Measurements from ENCODE around the gene SMARCC1.

The SMARCC1 gene

DNA sequence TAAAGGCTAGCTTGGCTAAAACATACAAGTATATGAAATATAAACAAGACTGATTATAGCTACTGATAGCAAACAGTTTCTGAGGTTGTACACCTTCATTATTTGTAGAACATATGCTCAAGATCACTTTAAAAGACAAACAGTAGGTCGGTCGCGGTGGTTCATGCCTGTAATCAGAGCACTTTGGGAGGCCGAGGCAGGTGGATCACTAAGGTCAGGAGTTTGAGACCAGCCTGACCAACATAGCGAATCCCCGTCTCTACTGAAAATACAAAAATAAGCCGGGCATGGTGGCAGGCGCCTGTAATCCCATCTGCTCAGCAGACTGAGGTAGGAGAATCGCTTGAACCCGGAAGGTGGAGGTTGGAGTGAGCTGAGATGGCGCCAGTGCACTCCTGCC lies 80.3 kb downstream of the SMARCC1 start:
- DNase-seq (ENCODE audit: low read depth), result no peak

DNA sequence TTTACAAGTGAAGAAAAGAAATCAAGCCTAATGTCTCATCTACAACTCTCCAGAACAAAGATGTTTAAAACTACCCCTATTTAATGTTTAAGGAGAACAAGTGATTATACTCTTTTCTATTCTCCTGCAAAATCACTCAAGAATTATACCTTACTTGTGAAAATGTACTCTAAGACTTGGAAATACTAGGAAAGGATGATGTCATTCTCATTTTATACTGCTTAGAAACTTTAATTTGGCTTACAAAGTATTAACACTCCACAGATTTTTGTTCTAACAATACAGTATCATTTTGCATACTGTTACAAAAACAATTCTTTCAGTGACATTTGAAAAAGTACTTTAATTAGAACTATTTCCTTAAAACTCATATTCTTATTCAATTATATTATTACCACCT lies 89.5 kb downstream of the SMARCC1 start:
- no peak for DNase-seq (ENCODE audit: low read depth)

DNA sequence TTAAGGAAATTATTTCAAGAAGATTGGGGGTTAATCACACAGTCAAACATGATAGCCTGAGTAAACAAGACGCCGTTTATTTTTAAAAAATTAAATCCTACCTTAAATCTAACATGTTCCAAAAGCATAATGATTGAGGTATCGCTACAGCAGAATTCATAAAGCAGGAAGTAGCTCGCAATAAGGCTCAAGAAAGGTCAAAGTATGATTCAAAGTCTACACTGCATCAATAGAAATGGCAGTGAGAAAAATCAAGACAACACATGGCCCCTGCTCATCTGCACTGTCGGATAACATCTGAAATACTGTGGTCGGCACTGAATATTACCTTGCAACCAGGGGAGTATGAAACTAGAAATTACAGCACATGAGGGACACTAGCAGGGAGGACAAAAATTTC lies 93.2 kb downstream of the SMARCC1 start:
- no peak for DNase-seq (ENCODE audit: low read depth)

DNA sequence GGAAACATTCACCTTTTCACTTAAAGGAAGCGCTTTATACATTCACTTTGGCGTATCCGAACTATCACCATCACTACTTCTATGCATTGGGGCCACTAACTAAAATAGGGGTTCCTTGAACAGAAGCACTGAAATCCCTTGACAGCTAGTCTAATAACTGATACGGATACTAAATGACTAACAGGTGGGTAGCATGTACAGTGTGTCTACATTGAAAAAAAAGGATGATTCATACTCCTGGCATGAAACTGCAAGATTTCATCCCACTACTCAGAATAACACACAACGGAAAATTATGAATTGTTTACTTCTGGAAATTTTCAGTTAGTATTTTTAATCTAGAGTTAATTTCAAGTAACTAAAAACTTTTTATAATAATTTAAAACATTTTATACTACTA lies 96.7 kb downstream of the SMARCC1 start:
- DNase-seq (ENCODE audit: low read depth), result no peak

DNA sequence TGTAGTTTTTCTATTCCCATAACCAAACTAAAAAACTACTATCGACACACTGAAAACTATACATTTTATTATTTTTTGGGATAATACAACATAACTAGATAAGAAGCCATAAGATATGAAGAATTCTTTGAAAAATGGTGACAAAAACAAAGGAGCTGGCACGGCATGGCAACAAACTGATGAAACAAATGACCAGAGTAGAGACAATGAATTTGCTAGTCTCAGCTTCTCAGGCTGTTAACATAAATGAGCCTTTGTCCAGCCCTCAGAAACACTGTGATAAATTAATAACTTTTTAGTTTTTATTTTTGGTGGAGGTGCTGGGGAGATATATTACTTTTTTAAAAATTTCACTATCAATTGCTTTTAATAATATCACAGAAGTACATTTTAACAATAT lies 100.7 kb downstream of the SMARCC1 start:
- no peak for DNase-seq (ENCODE audit: low read depth)

DNA sequence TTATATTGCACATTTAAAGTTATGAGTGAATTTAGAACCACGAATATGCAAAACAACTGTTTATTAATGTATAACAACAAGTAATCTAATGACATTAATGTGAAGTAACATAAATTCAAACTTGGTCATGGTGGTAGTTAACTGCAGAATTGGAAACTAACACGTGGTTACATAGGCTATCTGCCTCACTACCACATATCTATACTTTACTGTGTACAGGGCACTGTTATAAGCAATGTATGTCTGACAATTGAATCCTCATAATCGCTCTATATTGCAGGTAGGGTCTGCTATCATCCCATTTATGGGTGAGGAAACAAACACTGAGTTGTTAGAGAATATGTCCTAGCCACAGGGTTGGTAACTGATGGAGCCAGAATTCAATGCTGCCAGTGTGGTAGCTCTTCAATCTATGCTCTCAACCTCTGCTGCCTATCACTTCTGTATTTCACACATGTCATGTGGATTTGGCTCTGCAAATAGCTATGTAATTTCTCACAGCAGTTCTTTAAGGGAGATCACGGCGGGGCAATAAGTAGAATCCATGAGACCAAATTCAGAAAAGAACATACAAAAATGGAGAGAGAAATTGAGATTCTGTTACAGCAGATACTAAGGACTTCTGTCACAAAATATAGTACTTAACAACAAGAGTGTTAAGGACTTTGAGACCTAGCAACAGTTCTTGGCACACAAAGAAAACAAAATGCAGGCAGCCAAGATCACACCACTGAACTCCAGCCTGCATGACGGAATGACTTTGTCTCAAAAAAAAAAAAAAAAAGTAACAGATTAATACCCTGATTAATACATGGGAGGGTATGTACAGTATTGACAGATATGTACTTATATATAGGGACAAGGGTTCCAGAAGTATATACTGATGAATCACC lies 103.0 kb downstream of the SMARCC1 start:
- DNase-seq (ENCODE audit: low read depth), result no peak

DNA sequence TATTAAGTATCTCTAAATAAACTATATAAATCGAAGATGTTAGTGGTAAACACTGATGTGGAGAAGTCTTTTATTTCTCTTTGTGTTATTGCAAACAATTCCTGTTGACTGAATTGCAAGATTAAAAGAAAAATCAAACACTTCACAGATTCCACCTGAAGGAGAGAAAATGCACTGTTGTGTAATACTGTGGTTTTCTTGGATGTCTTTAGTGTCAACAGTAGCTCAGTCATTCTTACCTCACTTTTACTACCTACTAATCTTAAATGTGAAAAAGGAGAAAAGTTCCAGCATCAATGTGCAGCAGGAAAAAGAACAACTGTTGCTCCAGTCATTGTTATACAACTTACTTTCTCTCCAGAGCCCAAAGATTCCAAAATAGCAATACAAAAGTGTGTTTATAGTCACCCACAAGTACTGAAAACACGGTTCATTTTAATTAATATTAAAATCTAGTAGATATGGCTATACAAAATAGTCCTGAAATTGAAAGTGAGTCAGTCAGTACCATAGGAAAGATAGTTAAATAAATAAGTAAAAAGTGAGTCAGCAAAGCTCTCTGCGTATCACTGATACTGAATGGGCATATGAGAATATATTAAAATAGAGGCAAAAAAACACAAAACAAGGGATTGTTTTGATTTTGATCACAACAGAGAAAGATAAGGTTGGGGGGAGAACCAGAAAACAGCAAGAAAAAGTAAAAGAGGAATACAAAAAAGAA lies 112.5 kb downstream of the SMARCC1 start:
- no peak for DNase-seq (ENCODE audit: low read depth)

DNA sequence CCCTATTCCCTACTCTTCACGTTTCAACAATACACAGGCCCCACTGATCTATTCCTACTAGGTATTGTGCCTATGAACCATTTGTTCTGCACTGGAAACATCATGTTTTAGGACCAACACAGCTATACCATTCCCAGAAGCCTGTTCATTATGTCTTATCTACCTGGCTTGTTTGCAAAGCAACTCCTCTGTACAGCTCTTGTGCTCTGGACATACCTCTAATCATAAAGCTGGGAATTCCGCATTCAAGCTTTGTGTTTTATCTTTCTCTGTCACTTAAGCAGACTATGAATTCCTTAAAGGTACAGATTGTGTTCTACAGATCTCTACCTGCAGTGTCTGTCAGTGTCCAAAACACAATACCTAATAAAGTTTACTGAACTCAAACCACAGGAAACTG lies 115.6 kb downstream of the SMARCC1 start:
- no peak for DNase-seq (ENCODE audit: low read depth)

DNA sequence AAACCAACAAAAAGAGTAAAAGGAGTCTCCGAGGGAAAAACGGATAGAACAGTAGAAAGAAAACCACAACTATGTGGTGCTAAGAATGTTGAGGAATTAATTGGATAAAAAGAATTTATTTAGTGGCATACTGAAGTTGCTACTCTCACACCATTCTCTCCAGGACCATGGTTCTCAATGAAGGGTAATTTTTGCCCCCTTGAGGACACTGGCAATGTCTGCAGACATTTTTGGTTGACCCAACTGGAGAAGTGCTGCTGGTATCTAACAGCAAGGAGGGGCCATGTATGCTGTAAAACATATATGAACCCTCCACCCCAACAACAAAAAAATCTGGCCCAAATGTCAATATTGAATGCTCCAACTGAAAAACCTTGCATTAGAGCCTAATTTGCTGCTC lies 117.2 kb downstream of the SMARCC1 start:
- no peak for DNase-seq (ENCODE audit: low read depth)

DNA sequence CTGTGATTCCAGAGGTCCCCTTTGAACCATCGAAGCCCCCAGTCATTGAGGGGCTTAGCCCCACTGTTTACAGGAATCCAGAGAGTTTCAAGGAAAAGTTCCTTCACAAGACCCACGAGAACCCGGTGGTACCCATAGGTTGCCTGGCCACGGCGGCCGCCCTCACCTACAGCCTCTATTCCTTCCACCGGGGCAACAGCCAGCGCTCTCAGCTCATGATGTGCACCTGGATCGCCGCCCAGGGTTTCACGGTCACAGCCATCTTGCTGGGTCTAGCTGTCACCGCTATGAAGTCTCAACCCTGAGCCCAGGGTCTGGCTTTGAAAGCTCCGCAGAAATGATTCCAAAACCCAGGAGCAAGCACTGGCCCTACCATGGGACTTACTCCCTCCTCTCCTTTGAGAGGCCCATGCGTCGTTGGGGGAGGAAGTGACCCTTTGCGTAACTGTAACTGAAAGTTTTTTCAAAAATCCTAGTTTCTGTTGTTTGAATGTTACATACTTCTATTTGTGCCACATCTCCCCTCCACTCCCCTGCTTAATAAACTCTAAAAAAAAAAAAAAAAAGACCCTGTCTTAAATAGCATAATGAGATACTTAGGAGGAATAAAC lies 118.0 kb downstream of the SMARCC1 start:
- no peak for DNase-seq (ENCODE audit: low read depth)

DNA sequence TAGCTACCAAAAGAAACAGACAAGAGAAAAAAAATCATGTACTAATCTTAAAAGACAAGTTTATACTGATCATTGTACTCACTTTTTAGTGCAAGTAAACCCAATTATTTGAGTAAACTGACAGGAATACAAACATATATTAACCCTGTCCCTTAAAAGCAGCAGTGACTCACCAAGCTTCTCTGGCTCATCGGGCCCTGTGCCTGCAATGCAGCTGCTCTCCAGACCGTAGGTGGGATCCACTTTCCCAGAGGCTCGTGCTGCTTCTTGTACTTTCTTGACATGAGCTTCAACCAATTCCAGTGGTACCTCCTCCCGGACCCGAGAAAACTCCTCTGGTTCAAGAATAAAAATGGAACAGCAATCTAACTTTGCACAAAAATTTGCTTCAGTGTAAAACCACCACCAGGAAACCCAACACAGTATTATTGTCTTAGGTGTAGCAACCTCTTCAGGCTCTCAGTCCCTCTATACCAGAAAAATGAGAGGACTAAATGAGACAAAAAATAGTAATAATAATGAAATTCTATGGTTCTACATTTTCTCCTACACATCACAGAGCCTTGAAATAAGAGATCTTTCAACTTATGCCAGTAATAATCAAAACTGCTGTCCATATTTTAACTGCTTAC lies 120.5 kb downstream of the SMARCC1 start:
- DNase-seq (ENCODE audit: low read depth), result no peak

DNA sequence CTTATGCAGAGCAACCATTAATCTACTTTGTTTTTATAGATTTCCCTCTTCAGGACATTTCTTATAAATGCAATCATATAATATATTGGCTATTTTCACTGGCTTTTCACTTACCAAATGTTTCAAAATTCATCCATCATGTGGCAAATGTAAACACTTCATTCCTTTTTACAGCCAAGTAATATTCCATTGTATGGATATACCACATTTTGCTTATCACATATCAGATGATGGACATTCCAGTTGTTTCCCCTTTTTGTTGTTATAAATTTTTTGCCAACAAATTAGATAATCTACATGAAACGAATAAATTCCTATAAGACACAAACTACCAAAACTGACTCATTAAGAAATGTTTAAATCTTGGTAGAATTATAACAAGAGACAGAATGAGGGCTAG lies 123.2 kb downstream of the SMARCC1 start:
- DNase-seq (ENCODE audit: low read depth), result no peak

DNA sequence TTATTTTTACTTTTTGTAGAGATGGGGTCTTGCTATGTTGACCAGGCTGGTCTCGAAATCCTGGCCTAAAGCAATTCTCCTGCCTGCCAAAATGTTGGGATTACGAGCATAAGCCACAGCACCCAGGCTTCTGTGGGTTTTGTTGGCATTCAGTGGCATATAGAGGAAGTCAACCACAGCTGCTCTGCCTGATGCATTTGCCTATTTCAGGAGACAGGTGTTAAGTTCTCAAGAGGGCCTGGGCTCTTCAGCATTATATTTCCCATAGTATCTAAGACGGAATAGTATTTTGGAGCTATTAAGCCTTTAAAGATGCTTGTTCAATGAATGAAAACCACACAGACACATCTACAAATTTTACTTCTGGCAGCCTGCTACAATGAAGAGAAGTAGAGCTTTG lies 129.6 kb downstream of the SMARCC1 start:
- DNase-seq (ENCODE audit: low read depth), result no peak

DNA sequence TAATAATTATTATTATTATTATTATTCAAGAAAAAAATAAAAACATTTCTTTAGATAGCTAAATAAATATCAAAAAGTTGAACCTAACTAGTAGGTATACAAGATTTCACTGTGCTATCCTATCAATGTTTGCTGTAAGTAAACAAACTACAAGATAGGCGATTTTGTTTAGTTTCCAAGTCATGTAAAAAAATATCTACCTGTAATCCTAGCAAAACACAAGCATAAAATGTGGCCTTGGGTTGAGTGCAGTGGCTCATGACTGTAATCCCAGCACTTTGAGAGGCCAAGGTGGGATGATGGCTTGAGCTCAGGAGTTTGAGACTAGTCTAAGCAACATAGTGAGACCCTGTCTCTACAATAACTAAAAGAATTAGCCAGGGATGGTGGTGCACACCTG lies 131.4 kb downstream of the SMARCC1 start:
- no peak for DNase-seq (ENCODE audit: low read depth)

DNA sequence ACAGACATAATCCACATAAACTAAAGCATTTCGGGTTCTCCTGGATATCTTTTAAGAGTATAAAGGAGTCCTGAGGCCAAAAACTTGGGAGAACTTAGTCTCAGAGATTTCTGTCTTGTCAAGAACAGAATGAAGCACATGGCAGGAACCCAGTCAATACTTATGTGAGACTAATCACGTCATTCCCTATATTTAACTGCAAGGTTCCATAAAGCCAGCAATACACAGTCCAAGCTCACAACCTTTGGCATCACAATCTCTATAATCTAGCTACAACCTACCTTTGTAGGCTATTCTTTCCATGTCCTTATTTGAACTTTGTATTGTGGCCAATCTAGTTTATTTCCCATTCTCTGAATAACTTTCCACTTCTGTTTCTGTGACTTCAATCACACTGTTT lies 134.1 kb downstream of the SMARCC1 start:
- no peak for DNase-seq (ENCODE audit: low read depth)

DNA sequence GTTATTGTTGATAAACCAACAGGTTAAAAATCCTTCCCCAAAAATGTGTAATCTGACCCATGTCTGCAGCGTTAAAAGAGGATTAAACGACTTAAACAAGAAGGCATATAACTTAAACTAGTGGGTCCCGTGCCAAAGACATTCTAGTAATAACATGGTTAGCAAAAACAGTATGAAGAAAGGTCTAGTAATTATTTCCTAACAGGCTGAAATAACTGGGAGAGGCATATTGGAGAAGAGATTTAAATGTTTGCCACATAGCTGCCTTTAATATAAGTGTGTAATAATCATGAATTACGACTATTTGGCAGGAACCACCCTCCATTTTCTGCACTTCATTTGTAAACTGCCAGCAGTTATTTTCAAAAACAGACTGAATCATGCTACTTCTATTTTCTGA lies 135.3 kb downstream of the SMARCC1 start:
- no peak for DNase-seq (ENCODE audit: low read depth)

DNA sequence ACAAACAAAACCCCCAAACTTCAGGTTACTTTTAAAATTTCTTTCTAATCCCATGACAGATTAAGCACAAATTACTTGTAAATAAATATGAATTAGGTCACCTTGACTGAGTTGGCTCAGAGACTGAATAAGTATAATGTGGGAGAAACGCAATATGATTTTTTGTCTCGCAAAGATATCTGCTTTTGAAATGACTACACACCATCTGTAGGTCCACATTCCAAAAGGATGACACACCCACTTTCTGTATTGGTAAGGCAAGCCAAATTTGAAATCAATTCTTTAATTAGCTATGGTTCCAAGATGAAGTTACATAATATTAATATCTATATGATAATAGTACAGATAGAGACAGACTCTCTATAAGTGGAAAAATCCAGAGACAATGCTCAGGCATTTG lies 136.1 kb downstream of the SMARCC1 start:
- no peak for DNase-seq (ENCODE audit: low read depth)

DNA sequence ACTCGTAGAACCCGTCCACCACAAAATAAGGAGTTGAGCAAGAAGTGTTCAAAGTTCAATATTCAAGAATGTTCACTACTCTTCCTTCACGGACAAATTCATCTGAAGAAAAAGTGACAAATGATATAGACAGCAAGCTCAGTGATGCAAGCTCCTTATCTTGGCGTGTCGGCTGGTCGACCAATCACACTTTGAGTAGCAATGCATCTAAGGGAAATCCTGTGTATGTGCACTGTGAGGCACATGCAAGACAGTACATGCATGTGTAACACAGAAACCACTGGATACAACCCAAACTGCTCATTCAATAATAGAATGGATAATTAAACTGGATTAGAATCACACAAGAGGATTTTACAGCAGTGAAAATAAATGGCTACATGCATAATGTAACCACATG lies 138.6 kb downstream of the SMARCC1 start:
- DNase-seq (ENCODE audit: low read depth), result no peak

DNA sequence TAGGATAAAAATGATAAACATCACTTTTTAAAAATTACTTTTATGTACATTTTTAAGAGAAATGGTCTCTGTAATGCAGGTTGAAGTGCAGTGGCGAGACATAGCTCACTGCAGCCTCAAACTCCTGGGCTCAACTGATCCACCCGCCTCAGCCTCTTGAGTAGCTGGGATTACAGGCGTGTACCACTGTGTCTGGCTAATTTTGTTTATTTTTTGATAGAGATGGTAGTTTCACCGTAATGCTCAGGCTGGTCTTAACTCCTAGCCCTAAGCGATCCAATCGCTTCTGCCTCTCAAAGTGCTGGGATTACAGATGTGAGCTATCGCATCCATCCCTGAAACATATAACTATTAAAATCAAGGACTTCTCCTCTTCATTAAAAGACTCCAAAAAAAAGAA lies 140.0 kb downstream of the SMARCC1 start:
- DNase-seq (ENCODE audit: low read depth), result no peak

DNA sequence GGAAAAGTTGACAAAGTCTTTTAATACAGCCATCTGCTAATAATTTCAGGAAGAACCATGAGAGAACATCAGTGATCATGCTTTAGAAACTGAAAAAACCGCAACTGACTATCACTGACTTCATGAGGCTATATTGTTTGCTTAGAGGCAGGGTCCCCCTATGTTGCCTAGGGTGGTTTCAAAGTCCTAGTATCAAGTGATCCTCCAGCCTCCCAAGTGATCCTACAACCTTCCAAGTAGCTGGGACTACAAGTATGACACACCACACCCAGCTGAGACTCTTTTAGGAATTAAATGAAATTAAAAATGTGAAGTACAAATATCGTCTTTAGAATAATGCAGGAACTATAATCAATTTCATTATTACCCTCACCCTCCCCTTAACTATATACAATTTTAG lies 144.8 kb downstream of the SMARCC1 start:
- no peak for DNase-seq (ENCODE audit: low read depth)

DNA sequence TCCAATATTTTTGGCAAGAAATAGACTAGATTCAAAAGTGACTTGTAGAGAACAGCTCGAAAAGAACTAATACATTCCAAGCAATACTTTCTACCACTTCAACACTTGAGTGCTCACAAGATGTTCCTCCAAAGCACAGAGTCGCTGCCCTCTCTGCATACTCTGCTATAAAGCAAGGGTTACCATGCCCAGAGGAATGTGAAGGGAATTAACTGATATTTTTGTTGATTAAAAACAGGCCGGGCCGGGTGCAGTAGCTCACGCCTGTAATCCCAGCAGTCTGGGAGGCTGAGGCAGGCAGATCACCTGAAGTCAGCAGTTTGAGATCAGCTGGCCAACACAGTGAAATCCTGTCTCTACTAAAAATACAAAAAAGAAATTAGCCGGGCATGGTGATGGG lies 145.5 kb downstream of the SMARCC1 start:
- no peak for DNase-seq (ENCODE audit: low read depth)

DNA sequence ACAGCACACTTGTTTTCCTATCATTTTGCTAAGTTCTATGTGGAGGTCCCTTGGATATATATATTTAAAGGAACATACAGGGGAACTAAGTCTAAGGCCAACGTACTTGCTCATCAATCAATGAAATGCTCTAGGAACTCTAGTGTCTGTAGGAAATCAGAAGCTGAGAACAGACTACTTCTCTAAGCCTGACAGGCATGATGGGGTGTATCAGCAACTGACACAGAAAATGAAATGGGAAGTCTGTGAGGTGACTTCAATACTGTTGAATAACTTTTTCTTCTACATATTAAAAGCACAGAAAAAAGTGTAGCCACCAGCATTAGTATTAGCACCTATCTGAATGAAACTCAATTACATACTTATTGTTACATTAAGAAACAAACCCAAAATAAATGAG lies 146.2 kb downstream of the SMARCC1 start:
- no peak for DNase-seq (ENCODE audit: low read depth)

DNA sequence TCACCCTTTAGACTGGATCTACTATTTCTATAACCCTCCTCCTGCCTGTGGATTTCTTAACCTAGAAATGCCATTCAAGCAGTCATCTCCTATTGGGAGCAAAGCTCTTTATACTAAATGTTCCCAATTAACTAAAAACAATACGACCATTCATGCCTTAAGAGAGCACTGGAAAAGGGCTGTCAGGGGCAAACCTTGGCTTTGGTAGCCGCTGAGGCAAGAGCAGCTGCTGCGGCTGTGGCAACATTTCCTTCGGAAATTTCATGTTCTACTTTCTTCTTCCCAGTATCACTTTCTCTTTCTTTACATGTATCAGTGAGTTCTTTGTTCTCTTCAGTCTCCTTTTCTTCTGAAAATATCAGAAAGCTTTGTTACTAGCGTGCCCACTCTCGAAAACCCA lies 146.7 kb downstream of the SMARCC1 start:
- DNase-seq (ENCODE audit: low read depth), result no peak
